GM18907 (cell line): ENCODE data around the gene MSGN1.

Experiments used
- ATAC-seq: cut with Tn5 transposase; IDR thresholded peaks from one replicate; pipeline ENCODE4 v1.9.1; 2021; ENCODE audit warnings: mild to moderate bottlenecking, moderate library complexity; ENCODE audit not compliant: unreplicated experiment

Gene MSGN1

DNA sequence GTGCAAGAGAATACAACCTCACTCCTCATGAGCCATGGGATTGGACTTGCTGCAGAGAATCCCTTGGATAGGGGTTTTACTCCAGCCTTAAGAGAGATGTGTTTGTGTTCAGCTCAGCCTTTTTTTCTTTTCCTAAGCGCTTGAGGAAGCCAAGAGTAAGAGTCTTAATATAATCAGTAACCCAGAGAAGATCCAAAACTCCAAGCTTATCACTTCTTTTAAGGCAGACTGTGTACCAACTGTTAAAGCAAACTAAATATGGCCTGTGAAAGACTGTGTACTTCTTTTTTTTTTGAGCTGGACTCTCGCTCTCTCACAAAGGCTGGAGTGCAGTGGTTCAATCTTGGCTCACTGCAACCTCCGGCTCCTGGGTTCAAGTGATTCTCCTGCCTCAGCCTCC, 30.4 kb downstream of the MSGN1 start:
- no peak for ATAC-seq

DNA sequence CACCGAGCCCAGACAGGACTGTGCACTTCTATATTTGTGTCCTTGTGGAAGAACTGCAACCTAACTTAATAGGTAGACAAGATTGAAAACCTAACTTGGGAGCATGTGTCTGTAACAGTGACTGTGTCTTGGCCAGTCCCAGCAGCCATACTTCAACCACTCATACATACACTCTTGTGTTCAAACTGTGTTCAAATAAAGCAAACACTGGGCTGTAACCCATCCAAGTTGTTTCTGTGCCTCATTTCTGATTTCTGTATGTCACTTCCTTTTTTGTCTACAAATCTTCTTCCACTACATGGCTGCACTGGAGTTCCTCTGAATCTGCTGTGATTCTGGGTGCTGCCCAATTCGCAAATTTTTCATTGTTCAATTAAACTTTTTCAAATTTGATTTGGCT, 31.0 kb downstream of the MSGN1 start:
- ATAC-seq = no peak

DNA sequence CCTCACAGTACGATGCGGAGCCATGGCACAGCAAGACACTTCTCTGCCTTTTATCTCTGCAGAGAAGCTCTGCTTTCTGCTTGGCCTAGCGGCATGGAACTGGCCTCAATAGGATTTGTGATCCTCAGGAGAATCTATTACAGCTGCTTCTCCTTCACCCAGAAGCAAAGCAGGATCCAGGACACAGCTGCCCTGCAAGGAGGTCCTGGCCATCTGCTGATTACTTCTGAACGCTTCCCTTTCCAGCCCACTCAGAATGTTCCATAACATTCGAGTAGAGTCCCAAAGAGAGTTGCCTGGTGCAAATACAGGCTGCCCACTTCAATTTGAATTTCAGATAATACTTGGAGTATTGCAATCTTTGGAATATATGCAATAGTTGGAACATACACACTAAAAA, 33.0 kb downstream of the MSGN1 start:
- ATAC-seq = no peak

DNA sequence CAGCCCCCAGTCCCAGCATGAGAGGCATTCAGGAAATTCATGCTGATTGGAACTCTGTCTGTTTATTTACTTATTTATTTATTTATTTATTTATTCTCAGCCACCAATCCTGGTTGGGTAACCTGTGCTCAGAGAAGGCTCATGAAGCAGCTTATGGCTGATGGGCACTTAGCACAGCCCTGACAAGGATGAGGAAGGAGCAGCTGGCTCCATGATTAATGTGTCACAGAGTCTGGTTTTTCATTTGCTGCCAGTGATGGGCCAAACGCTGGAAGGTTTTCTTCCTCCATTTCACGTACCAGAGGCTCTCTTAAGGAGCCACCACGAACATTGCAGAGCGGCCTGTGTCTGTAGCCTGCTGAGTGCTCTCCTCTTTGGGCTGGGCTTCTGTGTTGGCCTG, 33.9 kb downstream of the MSGN1 start:
- ATAC-seq = no peak

GRCh38 chr2:17851731-17852585, 35.7 kb downstream of the MSGN1 start:
- peak; percentile 91 for ATAC-seq

GRCh38 chr2:17853799-17854198, 37.5 kb downstream of the MSGN1 start:
- no peak for ATAC-seq

DNA sequence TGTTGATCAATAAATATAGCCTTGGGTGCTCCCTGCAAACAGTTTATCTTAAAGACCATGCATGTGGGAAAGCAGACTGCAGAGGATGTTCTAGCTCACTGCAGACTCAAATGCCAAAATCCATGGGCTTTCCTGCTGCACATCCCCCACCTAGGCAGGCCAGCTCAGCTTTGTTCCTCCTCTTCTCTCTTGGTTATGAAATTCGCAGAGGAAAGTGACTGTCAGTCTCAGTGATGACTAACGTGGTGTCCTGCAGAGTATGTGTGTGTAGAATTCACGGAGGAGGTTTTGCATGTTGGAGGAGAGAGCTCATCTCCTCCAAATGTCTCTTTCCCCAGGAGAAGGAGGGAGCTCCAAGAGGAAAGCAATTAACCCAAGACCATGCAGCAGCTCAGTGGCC, 40.8 kb downstream of the MSGN1 start:
- ATAC-seq = no peak

DNA sequence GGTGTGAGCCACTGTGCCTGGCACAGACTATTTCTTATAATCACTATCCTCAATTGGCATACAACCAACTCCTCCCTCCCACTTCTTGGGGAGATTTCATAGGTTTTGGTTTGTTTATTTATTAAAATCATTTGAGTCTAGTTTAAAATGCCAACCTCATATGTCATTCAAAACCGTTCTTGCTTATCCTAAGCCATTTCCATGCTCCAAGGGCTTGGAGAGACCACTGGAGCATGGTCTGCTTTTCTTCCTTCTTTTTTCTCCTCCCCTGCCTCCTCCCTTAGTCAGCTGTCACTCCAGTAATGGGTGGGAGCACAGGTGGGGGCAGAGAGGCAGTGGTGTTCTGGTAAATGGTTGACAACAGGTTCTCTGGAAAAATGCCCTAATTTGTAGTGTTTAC, 41.8 kb downstream of the MSGN1 start:
- ATAC-seq = no peak

GRCh38 chr2:17863539-17863938, 47.3 kb downstream of the MSGN1 start:
- no peak for ATAC-seq

GRCh38 chr2:17864676-17865075, 48.4 kb downstream of the MSGN1 start:
- no peak for ATAC-seq

- ATAC-seq = no peak
Observed at GRCh38 chr2:17867133-17867532, 50.9 kb downstream of the MSGN1 start.
